ENCODE results near the gene PLTP. TPM values are rescaled to one million over a fixed set of nuclear protein-coding genes. Genes with fewer than 3 reads are reported as not detected.

The PLTP gene
- total and polyA plus RNA-seq, 2 of the 13 experiments (the other 11 are each of a cell fraction or from before 2014, with no cell fraction given), result 16.9 to 28.6 TPM

DNA sequence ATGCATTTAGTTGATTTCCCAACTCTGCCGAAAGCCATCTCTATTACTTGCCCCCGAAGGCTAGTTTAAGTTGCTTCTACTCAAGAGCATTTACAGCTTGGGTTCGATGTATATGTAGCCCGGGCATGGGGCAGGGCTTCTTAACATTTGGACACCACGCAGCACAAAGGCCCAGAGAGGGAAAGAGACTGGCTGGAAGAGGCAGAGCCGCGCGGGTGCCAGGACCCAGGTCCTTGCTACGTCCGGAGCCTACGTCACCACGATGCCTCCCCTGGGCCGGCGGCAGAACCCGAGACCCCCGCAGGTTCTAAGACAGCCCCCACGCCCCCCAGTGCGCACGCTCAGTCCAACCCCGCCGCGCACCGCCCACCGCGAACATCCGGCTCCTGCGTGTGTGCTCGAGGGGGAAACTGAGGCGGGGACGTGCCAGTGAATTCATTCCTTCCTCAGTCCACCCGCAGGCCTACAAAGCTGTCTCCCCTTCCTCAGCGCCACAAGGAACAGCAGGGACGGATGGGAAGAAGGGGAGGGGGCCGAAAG lies 22.2 kb upstream of the PLTP start (continued):
- TF ChIP-seq MED13 (CRISPR knock-in tag; IDR thresholded peaks at IDR 0.05) (0 out of 2 replicates have a peak, but pooled peaks have one; percentile 15), MXI1 (IDR thresholded peaks at IDR 0.05; ENCODE audit: borderline replicate concordance, low read depth, low read length) (no peak), SMAD9 (CRISPR knock-in tag; IDR thresholded peaks at IDR 0.05) (no peak), ZNF354B (CRISPR knock-in tag; IDR thresholded peaks at IDR 0.05) (peak; percentile 88; the same call in 1 of the 2 replicates), ZNF484 (CRISPR knock-in tag; IDR thresholded peaks at IDR 0.05; ENCODE audit: borderline replicate concordance, low read depth) (0 out of 2 replicates have a peak, but pooled peaks have one; percentile 93), ZNF646 (CRISPR knock-in tag; IDR thresholded peaks at IDR 0.05) (no peak), ZNF468 (CRISPR knock-in tag; IDR thresholded peaks at IDR 0.05) (peak; percentile 91), SIX1 (CRISPR knock-in tag; IDR thresholded peaks at IDR 0.05; ENCODE audit: borderline replicate concordance) (no peak), ZBTB7A (CRISPR knock-in tag; IDR thresholded peaks at IDR 0.05) (peak; percentile 96), ZNF839 (CRISPR knock-in tag; IDR thresholded peaks at IDR 0.05; ENCODE audit: borderline replicate concordance) (no peak), ZNF549 (CRISPR knock-in tag; IDR thresholded peaks at IDR 0.05) (no peak; the same call in 1 of the 2 replicates), SIX4 (CRISPR knock-in tag; IDR thresholded peaks at IDR 0.05) (no peak), HOXA9 (CRISPR knock-in tag; IDR thresholded peaks at IDR 0.05; ENCODE audit: borderline replicate concordance) (peak; percentile 91; the same call in 1 of the 2 replicates), ZNF138 (CRISPR knock-in tag; IDR thresholded peaks at IDR 0.05; ENCODE audit: low read depth) (0 out of 2 replicates have a peak, but pooled peaks have one; percentile 26), CBX5 (CRISPR knock-in tag; IDR thresholded peaks at IDR 0.05; ENCODE audit: borderline replicate concordance) (no peak)
- TF ChIP-seq, protein P1, sequence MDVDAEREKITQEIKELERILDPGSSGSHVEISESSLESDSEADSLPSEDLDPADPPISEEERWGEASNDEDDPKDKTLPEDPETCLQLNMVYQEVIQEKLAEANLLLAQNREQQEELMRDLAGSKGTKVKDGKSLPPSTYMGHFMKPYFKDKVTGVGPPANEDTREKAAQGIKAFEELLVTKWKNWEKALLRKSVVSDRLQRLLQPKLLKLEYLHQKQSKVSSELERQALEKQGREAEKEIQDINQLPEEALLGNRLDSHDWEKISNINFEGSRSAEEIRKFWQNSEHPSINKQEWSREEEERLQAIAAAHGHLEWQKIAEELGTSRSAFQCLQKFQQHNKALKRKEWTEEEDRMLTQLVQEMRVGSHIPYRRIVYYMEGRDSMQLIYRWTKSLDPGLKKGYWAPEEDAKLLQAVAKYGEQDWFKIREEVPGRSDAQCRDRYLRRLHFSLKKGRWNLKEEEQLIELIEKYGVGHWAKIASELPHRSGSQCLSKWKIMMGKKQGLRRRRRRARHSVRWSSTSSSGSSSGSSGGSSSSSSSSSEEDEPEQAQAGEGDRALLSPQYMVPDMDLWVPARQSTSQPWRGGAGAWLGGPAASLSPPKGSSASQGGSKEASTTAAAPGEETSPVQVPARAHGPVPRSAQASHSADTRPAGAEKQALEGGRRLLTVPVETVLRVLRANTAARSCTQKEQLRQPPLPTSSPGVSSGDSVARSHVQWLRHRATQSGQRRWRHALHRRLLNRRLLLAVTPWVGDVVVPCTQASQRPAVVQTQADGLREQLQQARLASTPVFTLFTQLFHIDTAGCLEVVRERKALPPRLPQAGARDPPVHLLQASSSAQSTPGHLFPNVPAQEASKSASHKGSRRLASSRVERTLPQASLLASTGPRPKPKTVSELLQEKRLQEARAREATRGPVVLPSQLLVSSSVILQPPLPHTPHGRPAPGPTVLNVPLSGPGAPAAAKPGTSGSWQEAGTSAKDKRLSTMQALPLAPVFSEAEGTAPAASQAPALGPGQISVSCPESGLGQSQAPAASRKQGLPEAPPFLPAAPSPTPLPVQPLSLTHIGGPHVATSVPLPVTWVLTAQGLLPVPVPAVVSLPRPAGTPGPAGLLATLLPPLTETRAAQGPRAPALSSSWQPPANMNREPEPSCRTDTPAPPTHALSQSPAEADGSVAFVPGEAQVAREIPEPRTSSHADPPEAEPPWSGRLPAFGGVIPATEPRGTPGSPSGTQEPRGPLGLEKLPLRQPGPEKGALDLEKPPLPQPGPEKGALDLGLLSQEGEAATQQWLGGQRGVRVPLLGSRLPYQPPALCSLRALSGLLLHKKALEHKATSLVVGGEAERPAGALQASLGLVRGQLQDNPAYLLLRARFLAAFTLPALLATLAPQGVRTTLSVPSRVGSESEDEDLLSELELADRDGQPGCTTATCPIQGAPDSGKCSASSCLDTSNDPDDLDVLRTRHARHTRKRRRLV (CRISPR knock-in tag; IDR thresholded peaks at IDR 0.05), result peak; percentile 95
- TF ChIP-seq, protein P2, sequence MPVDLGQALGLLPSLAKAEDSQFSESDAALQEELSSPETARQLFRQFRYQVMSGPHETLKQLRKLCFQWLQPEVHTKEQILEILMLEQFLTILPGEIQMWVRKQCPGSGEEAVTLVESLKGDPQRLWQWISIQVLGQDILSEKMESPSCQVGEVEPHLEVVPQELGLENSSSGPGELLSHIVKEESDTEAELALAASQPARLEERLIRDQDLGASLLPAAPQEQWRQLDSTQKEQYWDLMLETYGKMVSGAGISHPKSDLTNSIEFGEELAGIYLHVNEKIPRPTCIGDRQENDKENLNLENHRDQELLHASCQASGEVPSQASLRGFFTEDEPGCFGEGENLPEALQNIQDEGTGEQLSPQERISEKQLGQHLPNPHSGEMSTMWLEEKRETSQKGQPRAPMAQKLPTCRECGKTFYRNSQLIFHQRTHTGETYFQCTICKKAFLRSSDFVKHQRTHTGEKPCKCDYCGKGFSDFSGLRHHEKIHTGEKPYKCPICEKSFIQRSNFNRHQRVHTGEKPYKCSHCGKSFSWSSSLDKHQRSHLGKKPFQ (CRISPR knock-in tag; IDR thresholded peaks at IDR 0.05; ENCODE audit: insufficient replicate concordance), result no peak

Data from HepG2 (cell line).